HepG2 (cell line): ENCODE measurements around the gene RAP1GAP2. TPM values are rescaled to one million over a fixed set of nuclear protein-coding genes. Genes with fewer than 3 reads are reported as not detected.

Experiments
- BCL6 ChIP-seq: IDR thresholded peaks from 2 replicates; pipeline ENCODE4 v1.6.1; 2016; ENCODE audit warnings: missing genetic modification reagents, missing compliant biosample characterization
- CBX5 ChIP-seq: sonication (generic); formaldehyde crosslinking; IDR thresholded peaks from 2 replicates; pipeline ENCODE4 v1.4.0; 2020; ENCODE audit warnings: missing genetic modification reagents, borderline replicate concordance
- DNMT3B ChIP-seq: conservative IDR thresholded peaks from 2 replicates; pipeline ENCODE4 v1.6.1; 2016; ENCODE audit warnings: missing biosample characterization, control low read depth
- GATAD2A ChIP-seq: IDR thresholded peaks from 2 replicates; pipeline ENCODE4 v1.6.1; 2016
- HNRNPL ChIP-seq: fragments of 200-400 bp; formaldehyde crosslinking; IDR thresholded peaks from 2 replicates; pipeline ENCODE4 v1.6.1; 2017; ENCODE audit warnings: mild to moderate bottlenecking, low read depth, low read length
- KDM3A ChIP-seq: IDR thresholded peaks from 2 replicates; pipeline ENCODE4 v1.6.1; 2018; ENCODE audit warnings: low read depth, missing compliant biosample characterization
- NCOA5 ChIP-seq: sonication (generic); formaldehyde crosslinking; IDR thresholded peaks from 2 replicates; pipeline ENCODE4 v1.4.0; 2020; ENCODE audit warnings: missing genetic modification reagents
- NR3C1 ChIP-seq: sonication (generic); formaldehyde crosslinking; IDR thresholded peaks from 2 replicates; pipeline ENCODE4 v1.4.0; 2020; ENCODE audit warnings: missing genetic modification reagents
- SP140L ChIP-seq: sonication (generic); formaldehyde crosslinking; IDR thresholded peaks from 2 replicates; pipeline ENCODE4 v1.4.0; 2020; ENCODE audit warnings: missing genetic modification reagents, borderline replicate concordance
- TCF7L2 ChIP-seq: IDR thresholded peaks from 2 replicates; pipeline ENCODE4 v1.6.1; 2011; ENCODE audit warnings: mild to moderate bottlenecking, low read depth, low read length, moderate library complexity
- TEAD3 ChIP-seq: optimal IDR thresholded peaks from 2 replicates; pipeline ENCODE3; 2016; ENCODE audit warnings: borderline replicate concordance
- ZNF10 ChIP-seq: sonication (generic); formaldehyde crosslinking; IDR thresholded peaks from 2 replicates; pipeline ENCODE4 v1.4.0; 2020; ENCODE audit warnings: mild to moderate bottlenecking, low read depth, missing genetic modification reagents, borderline replicate concordance
- ZNF446 ChIP-seq: sonication (generic); formaldehyde crosslinking; IDR thresholded peaks from 2 replicates; pipeline ENCODE4 v1.5.0; 2020; ENCODE audit warnings: mild to moderate bottlenecking, missing genetic modification reagents
- ZNF615 ChIP-seq: sonication (generic); formaldehyde crosslinking; IDR thresholded peaks from 2 replicates; pipeline ENCODE4 v1.5.0; 2020; ENCODE audit warnings: mild to moderate bottlenecking, missing genetic modification reagents, borderline replicate concordance
- polyA plus RNA-seq, 8 experiments: library from polyadenylated mRNA; depleted of rRNA in 3 of 8; stranded (reverse) in 7 of 8; unstranded in 1 of 8; fragments of >200 nt; fragmentation: Illumina TruSeq in 4 of 8; extraction: Trizol in 4 of 8; gene quantifications; 2 replicates each; pipeline versions ENCODE4 v1.2.1 to v1.2.3, GENCODE V29; 2011 to 2016; ENCODE audit warnings: low read depth in 4 of 8, missing spikeins in 1 of 8, mixed read lengths in 1 of 8; ENCODE audit not compliant: insufficient read depth in 1 of 8
- total RNA-seq, 5 experiments: library from RNA; depleted of rRNA; stranded (reverse); fragments of >200 nt; fragmentation: Illumina TruSeq; extraction: Trizol; gene quantifications; 2 replicates each; pipeline ENCODE4 v1.2.3, GENCODE V29; 2016; ENCODE audit warnings: low read depth in 1 of 5
- TF ChIP-seq, protein P1 (sequence below), 2 experiments: sonication (generic) in 1 of 2; formaldehyde crosslinking in 1 of 2; IDR thresholded peaks; 2 replicates each; pipeline versions ENCODE4 v1.6.1 to v1.9.0; 2014 to 2022; ENCODE audit warnings: antibody characterized with exemption in 1 of 2, borderline replicate concordance in 1 of 2, inconsistent platforms in 1 of 2, low read depth in 1 of 2, missing genetic modification reagents in 1 of 2
- TF ChIP-seq, protein P2 (sequence below): sonication (generic); formaldehyde crosslinking; IDR thresholded peaks from 2 replicates; pipeline ENCODE4 v1.8.1; 2023; ENCODE audit warnings: mild to moderate bottlenecking, missing genetic modification reagents, borderline replicate concordance
- TF ChIP-seq, protein P3 (sequence below): sonication (generic); formaldehyde crosslinking; IDR thresholded peaks from 2 replicates; pipeline ENCODE4 v1.4.0; 2020; ENCODE audit warnings: mild to moderate bottlenecking, missing genetic modification reagents
- TF ChIP-seq, protein P4 (sequence below): sonication (generic); formaldehyde crosslinking; IDR thresholded peaks from 2 replicates; pipeline ENCODE4 v1.9.0; 2021; ENCODE audit warnings: mild to moderate bottlenecking, missing genetic modification reagents

Gene RAP1GAP2
- total and polyA plus RNA-seq, 2 of the 13 experiments (the other 11 are each of a cell fraction or from before 2014, with no cell fraction given), result 10.9 to 12.0 TPM

DNA sequence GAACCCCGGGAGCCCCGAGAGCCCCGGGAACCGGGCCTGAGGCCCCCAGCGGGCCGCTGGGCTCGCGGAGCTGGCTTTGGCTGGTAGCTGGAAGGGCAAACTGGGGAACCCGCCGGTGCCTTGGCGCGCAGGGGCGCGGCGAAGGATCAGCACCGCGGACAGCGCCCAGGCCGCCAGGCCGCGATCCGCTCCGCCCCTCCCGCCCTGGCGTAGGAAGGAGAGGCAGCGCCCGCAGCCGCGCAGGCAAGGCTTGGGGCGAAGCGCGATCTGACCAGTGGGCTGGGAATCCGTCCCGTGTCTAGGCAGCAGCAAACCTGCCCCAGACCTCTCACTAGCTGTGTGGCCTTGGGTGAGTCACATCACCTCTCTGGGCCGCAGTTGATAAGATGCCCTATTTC is 46.5 kb upstream of the RAP1GAP2 start (continued):
- TF ChIP-seq, protein P1, sequence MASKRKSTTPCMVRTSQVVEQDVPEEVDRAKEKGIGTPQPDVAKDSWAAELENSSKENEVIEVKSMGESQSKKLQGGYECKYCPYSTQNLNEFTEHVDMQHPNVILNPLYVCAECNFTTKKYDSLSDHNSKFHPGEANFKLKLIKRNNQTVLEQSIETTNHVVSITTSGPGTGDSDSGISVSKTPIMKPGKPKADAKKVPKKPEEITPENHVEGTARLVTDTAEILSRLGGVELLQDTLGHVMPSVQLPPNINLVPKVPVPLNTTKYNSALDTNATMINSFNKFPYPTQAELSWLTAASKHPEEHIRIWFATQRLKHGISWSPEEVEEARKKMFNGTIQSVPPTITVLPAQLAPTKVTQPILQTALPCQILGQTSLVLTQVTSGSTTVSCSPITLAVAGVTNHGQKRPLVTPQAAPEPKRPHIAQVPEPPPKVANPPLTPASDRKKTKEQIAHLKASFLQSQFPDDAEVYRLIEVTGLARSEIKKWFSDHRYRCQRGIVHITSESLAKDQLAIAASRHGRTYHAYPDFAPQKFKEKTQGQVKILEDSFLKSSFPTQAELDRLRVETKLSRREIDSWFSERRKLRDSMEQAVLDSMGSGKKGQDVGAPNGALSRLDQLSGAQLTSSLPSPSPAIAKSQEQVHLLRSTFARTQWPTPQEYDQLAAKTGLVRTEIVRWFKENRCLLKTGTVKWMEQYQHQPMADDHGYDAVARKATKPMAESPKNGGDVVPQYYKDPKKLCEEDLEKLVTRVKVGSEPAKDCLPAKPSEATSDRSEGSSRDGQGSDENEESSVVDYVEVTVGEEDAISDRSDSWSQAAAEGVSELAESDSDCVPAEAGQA (IDR thresholded peaks at IDR 0.05; ENCODE audit: low read depth), result no peak
- TF ChIP-seq, protein P1 (CRISPR knock-in tag; IDR thresholded peaks at IDR 0.05; ENCODE audit: borderline replicate concordance), result peak; percentile 99
- TF ChIP-seq NCOA5 (CRISPR knock-in tag), result no peak
- TF ChIP-seq NR3C1 (CRISPR knock-in tag), result no peak
- TF ChIP-seq, protein P2, sequence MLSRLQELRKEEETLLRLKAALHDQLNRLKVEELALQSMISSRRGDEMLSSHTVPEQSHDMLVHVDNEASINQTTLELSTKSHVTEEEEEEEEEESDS (CRISPR knock-in tag), result peak; percentile 95
- peak; percentile 97; the same call in 1 of the 2 replicates for TF ChIP-seq SP140L (CRISPR knock-in tag)
- TF ChIP-seq ZNF615 (CRISPR knock-in tag), result peak; percentile 72; the same call in 1 of the 2 replicates
- TF ChIP-seq GATAD2A (CRISPR knock-in tag), result 0 out of 2 replicates have a peak, but pooled peaks have one; percentile 20
- TF ChIP-seq KDM3A (CRISPR knock-in tag), result peak; percentile 57; the same call in 1 of the 2 replicates
- TF ChIP-seq CBX5 (CRISPR knock-in tag), result peak; percentile 80; the same call in 1 of the 2 replicates
- TF ChIP-seq, protein P3, sequence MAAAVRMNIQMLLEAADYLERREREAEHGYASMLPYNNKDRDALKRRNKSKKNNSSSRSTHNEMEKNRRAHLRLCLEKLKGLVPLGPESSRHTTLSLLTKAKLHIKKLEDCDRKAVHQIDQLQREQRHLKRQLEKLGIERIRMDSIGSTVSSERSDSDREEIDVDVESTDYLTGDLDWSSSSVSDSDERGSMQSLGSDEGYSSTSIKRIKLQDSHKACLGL (CRISPR knock-in tag), result peak; percentile 98
- no peak for TF ChIP-seq TCF7L2
- no peak for TF ChIP-seq ZNF10 (CRISPR knock-in tag)
- TF ChIP-seq HNRNPL, result 0 out of 2 replicates have a peak, but pooled peaks have one; percentile 22
- TF ChIP-seq TEAD3 (CRISPR knock-in tag), result peak; percentile 73
- TF ChIP-seq DNMT3B (CRISPR knock-in tag), result peak; percentile 84; the same call in 1 of the 2 replicates
- TF ChIP-seq BCL6 (CRISPR knock-in tag), result peak; percentile 77
- TF ChIP-seq ZNF446 (CRISPR knock-in tag), result peak; percentile 95
- TF ChIP-seq, protein P4, sequence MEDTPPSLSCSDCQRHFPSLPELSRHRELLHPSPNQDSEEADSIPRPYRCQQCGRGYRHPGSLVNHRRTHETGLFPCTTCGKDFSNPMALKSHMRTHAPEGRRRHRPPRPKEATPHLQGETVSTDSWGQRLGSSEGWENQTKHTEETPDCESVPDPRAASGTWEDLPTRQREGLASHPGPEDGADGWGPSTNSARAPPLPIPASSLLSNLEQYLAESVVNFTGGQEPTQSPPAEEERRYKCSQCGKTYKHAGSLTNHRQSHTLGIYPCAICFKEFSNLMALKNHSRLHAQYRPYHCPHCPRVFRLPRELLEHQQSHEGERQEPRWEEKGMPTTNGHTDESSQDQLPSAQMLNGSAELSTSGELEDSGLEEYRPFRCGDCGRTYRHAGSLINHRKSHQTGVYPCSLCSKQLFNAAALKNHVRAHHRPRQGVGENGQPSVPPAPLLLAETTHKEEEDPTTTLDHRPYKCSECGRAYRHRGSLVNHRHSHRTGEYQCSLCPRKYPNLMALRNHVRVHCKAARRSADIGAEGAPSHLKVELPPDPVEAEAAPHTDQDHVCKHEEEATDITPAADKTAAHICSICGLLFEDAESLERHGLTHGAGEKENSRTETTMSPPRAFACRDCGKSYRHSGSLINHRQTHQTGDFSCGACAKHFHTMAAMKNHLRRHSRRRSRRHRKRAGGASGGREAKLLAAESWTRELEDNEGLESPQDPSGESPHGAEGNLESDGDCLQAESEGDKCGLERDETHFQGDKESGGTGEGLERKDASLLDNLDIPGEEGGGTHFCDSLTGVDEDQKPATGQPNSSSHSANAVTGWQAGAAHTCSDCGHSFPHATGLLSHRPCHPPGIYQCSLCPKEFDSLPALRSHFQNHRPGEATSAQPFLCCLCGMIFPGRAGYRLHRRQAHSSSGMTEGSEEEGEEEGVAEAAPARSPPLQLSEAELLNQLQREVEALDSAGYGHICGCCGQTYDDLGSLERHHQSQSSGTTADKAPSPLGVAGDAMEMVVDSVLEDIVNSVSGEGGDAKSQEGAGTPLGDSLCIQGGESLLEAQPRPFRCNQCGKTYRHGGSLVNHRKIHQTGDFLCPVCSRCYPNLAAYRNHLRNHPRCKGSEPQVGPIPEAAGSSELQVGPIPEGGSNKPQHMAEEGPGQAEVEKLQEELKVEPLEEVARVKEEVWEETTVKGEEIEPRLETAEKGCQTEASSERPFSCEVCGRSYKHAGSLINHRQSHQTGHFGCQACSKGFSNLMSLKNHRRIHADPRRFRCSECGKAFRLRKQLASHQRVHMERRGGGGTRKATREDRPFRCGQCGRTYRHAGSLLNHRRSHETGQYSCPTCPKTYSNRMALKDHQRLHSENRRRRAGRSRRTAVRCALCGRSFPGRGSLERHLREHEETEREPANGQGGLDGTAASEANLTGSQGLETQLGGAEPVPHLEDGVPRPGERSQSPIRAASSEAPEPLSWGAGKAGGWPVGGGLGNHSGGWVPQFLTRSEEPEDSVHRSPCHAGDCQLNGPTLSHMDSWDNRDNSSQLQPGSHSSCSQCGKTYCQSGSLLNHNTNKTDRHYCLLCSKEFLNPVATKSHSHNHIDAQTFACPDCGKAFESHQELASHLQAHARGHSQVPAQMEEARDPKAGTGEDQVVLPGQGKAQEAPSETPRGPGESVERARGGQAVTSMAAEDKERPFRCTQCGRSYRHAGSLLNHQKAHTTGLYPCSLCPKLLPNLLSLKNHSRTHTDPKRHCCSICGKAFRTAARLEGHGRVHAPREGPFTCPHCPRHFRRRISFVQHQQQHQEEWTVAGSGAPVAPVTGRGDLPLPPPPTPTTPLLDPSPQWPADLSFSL, result no peak
